WTC11 (cell line): Measurements from ENCODE around the gene LYL1.

Experiments used
- ZBTB21 ChIP-seq: sonication (generic); formaldehyde crosslinking; IDR thresholded peaks from 2 replicates; pipeline ENCODE4 v1.8.1; 2023; ENCODE audit warnings: mild to moderate bottlenecking, missing genetic modification reagents, borderline replicate concordance
- TF ChIP-seq, protein P1 (sequence below): fragments of 200-600 bp; IDR thresholded peaks from 2 replicates; pipeline ENCODE4 v1.8.0; 2022; ENCODE audit warnings: antibody characterized with exemption
- TF ChIP-seq, protein P2 (sequence below): fragments of 250-450 bp; sonication (Bioruptor Pico); IDR thresholded peaks from 2 replicates; pipeline ENCODE4 v1.9.0; 2021; ENCODE audit warnings: moderate library complexity, mild to moderate bottlenecking, inconsistent platforms, borderline replicate concordance
- TF ChIP-seq, protein P3 (sequence below): sonication (generic); formaldehyde crosslinking; IDR thresholded peaks from 2 replicates; pipeline ENCODE4 v1.8.1; 2023; ENCODE audit warnings: mild to moderate bottlenecking, moderate library complexity, missing genetic modification reagents

DNA sequence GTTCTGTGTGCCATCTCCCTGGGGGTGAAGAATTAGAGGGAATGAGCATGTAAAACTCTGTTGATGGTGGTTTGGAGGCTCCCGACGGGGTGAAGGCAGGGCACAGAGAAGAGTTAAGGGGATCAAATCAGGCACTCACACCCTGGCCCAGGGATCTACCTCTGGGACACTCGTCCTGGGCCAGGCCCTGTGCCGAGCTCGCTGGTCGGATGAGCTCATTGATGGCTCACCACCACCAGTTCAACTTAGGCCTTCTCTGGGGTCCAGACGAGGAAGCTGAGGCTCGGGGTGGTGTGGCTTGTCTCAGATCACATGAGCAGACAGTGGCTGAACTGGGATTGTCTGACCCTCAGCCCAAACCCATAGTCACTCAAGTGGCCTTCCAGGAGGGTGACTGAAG lies 17.0 kb upstream of the LYL1 start:
- TF ChIP-seq, protein P1, sequence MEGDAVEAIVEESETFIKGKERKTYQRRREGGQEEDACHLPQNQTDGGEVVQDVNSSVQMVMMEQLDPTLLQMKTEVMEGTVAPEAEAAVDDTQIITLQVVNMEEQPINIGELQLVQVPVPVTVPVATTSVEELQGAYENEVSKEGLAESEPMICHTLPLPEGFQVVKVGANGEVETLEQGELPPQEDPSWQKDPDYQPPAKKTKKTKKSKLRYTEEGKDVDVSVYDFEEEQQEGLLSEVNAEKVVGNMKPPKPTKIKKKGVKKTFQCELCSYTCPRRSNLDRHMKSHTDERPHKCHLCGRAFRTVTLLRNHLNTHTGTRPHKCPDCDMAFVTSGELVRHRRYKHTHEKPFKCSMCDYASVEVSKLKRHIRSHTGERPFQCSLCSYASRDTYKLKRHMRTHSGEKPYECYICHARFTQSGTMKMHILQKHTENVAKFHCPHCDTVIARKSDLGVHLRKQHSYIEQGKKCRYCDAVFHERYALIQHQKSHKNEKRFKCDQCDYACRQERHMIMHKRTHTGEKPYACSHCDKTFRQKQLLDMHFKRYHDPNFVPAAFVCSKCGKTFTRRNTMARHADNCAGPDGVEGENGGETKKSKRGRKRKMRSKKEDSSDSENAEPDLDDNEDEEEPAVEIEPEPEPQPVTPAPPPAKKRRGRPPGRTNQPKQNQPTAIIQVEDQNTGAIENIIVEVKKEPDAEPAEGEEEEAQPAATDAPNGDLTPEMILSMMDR = no peak
- TF ChIP-seq, protein P2, sequence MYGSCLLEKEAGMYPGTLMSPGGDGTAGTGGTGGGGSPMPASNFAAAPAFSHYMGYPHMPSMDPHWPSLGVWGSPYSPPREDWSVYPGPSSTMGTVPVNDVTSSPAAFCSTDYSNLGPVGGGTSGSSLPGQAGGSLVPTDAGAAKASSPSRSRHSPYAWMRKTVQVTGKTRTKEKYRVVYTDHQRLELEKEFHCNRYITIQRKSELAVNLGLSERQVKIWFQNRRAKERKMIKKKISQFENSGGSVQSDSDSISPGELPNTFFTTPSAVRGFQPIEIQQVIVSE (CRISPR knock-in tag) = no peak
- TF ChIP-seq, protein P3, sequence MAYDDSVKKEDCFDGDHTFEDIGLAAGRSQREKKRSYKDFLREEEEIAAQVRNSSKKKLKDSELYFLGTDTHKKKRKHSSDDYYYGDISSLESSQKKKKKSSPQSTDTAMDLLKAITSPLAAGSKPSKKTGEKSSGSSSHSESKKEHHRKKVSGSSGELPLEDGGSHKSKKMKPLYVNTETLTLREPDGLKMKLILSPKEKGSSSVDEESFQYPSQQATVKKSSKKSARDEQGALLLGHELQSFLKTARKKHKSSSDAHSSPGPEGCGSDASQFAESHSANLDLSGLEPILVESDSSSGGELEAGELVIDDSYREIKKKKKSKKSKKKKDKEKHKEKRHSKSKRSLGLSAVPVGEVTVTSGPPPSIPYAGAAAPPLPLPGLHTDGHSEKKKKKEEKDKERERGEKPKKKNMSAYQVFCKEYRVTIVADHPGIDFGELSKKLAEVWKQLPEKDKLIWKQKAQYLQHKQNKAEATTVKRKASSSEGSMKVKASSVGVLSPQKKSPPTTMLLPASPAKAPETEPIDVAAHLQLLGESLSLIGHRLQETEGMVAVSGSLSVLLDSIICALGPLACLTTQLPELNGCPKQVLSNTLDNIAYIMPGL (CRISPR knock-in tag) = no peak
- no peak for TF ChIP-seq ZBTB21
